ENCODE data around the gene GRPEL1. TPM values are rescaled to one million over a fixed set of nuclear protein-coding genes. Genes with fewer than 3 reads are reported as not detected.

The GRPEL1 gene
- total RNA-seq, 2 donors from 2014 or later: 29.5 to 36.0 TPM

DNA sequence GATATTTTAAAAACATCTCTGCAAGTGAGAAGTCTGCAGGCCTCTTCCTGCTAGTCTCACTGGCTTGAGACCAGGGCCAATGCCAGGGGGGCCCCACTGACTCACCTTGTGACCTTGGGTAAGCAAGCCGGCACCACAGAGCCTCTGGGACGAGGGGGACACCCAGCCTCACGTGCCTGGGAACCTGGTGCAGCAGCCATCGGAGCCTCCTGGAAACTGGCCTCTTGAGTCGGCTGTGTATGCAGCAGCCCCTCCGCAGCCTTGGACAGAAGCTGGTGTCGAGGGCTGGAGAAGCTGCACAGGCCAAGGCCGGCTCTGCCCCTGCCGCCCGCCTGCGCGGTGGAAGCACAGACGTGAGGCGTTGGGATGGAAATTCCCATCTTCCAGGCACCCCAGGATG, 16.0 kb downstream of the GRPEL1 start:
- intact Hi-C loops (cut with DNase I, micrococcal nuclease): no loop called here
- ATAC-seq: no peak
- no peak for DNase-seq

DNA sequence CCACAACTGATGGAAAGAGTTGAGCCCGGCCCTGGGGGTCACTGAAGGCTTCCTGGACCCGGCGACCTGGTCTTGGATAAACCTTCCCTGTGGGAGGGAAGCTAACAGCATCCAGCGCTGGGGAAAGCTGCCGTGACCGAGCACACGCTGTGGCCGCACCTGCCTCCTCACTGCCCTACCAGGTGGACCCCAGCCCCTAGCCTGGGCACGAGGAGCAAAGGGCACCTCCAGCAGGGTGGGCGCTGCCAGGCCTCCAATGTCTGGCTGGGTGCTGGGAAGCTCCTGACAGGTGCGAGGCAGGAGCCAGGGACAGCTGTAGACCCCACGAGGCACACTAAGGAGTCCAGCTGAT, 16.7 kb downstream of the GRPEL1 start:
- intact Hi-C loops (cut with DNase I, micrococcal nuclease): no loop called here
- no peak for DNase-seq
- no peak for ATAC-seq

DNA sequence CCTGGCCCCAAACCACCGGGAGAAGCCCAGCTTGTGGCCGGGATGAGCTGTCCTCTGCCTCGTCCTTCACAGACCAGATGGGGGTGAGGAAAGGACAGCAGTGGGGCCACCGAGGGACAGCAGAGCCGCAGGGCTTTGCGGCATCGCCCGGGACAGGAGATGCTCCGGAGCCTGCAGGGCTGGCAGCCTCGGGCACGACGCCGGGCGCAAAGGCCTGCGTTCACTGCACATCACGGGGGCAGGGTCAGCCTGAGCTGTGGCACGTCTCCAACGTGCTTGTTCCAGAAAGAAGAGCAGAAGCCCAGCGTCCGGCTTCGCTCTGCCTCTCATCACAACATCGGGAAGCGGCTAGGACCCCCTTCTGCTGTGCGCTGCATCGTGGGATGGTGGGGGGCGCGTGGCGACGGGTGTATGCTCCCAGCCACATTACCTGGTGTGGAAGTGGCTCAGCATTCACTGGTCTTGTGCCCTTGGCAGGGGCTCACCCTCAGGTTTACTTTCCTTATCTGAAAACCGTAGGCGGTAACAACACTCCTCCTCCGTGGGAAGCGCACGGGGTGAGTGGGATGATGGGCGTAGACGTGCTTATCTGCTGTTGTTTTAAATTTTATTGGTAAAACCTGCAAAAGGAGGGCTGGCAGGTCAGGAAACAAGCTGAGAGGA, 17.3 kb downstream of the GRPEL1 start:
- intact Hi-C loops (cut with DNase I, micrococcal nuclease): no loop called here
- DNase-seq (no peak), ATAC-seq (no peak)

DNA sequence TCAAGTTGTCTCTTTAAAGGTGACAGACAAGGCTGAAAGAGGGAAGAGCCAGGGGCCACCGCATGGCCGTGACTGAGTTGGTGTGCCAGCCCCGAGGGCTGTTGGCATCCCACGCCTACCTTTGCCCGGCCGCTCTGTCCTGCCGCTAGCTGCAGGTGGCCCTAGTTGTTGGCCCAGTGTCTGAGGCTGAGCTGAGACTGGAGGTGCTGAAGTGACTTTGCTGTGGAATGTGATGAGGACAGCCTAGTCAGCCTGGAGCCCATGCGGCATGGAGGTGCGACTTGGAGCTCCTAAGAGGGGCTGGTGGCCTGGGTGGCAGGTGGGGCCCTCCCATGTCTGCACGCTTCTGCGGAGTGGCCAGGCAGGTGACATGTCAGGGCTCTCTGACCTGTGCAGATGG, 18.1 kb downstream of the GRPEL1 start:
- intact Hi-C loops (cut with DNase I, micrococcal nuclease): no loop called here
- no peak for DNase-seq
- ATAC-seq: no peak

DNA sequence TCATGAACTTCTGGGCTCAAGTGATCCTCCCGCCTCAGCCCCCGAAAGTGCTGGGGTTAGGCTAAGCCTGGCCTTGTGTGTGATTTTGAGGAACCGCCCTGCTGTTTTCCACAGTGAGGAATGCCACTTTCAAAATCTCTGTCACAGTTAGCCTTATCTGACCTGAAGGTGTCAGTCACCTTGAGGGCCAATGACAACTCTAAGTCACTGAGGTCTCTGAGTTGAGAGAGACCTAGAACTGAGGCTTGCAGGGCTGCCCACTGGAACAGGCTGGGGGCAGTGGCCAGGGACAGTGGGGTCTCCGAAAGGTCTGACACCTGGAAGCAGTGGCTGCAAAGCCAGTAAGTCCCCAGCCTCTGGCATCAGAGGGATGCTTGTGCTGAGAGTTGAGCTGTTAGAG, 18.6 kb downstream of the GRPEL1 start:
- intact Hi-C loops (cut with DNase I, micrococcal nuclease): no loop called here
- ATAC-seq: no peak
- DNase-seq: no peak

DNA sequence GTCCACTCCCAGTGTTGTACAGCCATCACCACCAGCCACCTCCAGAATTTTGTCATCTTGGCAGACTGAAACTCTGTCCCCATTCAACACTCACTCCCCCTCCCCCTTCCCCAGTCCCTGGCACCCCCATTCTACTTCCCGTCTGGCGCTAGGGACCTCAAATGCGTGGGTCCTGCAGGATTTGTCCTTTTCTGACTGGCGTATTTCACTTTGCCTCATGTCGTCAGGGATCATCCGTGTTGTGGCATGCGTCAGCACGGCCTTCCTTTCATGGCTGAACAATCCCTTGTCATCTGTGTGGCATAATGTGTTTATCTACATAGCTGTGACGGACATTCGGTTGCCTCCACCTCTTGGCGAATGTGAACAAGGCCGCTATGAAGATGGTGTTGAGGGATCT, 19.2 kb downstream of the GRPEL1 start:
- intact Hi-C loops (cut with DNase I, micrococcal nuclease): no loop called here
- no peak for DNase-seq
- ATAC-seq: no peak

DNA sequence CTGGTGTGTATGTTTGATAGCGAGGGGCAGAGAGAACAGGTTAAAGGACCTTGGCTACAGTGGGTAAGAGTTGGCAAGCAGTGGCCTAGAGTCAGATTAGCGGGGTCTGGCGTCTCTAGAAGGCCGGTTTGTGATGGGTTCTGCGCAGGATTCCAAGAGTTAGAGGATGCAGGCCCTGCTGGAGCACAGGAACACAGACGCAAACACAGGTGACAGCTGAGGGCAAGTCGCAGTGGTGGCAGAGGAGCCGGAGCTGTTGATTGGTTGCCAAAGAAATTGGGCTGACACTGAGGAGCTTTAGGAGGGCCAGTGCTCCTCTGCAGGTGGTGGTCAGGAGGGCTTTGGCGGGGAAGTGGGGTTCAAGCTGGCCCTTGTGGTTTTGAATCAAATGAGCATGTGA, 20.9 kb downstream of the GRPEL1 start:
- intact Hi-C loops (cut with DNase I, micrococcal nuclease): no loop called here
- DNase-seq (no peak), ATAC-seq (no peak)

DNA sequence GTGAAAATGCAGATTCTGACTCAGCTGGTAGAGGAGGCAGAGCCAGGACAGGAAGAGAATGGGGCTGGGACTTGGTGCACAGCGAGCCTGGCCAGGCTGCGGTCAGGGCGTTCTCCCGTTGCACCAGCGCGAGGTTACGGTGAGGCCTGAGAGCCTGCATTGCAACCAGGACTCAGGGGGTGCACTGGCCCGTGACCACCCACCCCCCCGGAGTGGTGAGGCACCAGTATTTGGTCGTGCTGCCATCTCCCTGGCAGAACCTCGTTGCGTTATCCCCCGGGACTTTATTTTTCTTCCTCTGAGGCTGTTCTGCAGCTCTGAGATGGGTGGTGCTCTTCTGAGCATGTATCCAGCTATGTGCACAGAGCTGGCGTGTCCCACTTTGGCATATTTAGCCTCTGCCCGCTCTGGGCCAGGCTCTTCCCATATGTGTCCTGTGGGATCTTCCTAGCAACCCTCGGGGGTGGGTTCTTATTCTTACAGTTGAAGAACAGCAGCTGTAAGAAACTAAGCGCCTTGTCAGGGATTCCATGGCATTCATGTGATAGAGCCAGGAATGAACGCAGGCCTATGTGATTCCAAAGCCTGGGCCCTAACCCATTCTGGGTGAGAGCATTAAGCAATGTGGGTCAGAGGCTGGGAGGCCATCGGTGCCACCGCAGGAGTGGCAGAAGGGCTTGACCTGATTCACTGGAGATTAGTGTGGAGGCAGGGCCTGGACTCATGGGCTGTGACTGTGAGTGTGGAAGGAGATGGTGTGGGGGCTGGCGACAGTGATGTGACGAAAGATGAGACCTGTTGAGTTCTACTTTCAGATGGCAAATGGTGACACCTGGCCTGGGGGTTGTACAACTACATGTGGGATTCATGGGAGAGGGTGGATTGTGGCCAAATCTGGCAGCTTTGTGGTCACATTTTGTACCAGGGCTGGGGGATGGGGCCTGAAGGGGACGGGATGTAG, 21.6 kb downstream of the GRPEL1 start:
- intact Hi-C loops (cut with DNase I, micrococcal nuclease): no loop called here
- DNase-seq (no peak), ATAC-seq (no peak)

DNA sequence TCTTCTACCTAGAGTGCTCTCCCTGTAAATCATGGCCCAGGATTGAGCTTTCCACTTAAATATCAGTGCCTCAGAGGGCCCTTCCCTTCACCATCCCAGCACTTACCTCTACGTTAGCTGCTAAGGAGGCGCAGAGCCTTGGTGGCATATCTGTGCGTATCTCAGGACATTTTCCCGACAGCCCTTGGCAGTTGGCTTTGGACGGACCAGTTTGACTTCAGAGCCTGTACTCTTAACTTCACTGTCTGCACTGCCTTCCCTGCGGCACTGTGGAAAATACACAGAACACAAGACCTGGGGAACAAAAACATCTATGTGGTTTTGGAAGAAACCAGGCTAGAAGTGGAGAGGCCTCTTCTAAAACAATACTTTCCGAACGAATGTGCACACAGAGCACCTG, 22.3 kb downstream of the GRPEL1 start:
- ATAC-seq: no peak
- no peak for DNase-seq
- intact Hi-C loops (cut with DNase I, micrococcal nuclease): no loop called here

DNA sequence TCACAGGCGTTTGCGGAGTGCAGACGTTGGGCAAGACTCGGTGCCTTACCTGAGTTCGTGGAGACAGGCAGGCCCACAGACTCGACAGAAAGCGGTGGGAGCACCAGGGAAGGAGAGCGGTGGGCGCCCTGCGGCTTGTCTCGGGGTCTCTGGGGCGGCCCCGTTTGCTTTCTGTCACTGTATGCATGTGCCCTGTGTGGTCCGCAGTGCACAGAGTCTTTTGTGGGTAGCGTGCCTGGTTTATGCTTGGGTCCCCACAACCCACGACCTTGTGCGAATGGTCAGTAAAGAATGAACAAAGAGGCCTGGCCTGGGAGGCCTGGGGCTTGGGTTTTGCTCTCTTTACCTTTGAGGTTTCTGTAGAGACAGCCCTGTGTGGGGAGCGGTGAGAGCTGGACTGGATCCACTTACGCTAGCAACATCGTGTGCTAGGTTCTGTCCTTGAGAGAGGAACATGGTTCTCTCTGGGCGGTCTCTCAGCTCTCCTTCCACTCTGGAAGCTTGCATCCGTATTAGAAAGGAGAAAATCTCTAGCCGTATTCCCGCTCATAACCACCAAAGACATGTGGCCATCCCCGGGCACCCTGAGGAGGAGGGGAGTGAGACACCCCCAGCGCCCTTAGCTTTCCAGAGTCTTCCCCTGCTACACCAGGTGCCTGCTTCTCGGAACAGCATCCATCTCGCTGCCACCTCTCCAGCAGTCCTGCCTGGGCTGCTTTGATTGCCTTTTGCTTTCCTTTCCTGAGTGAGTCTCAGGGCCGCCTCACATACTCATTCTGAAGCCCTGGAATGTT, 23.5 kb downstream of the GRPEL1 start:
- DNase-seq (no peak), ATAC-seq (no peak)
- intact Hi-C loops (cut with DNase I, micrococcal nuclease): no loop called here

DNA sequence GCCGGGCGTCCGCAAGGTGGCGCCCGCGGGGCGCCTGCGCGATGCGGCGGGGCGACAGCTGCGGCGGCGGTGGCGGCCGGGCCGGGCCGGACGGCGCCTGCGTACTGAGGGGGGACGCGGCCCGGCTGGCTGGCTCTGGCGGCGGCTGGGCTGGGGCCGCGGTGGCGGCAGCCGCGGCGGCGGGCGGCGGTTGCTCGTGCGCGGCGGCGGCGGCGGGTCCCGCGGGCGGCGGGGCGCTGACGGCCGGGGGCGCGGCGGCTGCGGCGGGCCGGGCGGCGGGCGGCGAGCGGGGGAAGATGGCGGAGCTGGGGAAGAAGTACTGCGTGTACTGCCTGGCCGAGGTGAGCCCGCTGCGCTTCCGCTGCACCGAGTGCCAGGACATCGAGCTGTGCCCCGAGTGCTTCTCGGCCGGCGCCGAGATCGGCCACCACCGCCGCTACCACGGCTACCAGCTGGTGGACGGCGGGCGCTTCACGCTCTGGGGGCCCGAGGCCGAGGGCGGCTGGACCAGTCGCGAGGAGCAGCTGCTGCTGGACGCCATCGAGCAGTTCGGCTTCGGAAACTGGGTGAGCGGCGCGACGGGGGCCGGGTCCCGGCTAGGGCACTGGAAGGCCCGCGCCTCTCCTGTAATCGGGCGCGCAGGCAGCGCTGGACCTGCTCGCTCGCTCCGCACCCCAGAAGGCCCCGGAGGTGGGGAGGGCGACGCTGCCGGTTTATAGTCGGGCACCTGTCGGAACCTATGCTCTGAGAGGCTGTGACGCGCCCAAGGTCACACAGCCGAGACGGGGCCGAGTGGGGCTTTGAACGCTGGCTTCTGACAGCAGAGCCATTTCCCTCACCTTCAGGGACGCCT, 24.4 kb downstream of the GRPEL1 start, which contains the start of gene TADA2B:
Gene TADA2B (plus strand): TSS at position 89 of the 853 bp plus-strand sequence. CDS start 208 bp downstream, at position 297.
- peak; percentile 53 for ATAC-seq
- peak; percentile 45 to 75 for DNase-seq
- intact Hi-C loops (cut with DNase I, micrococcal nuclease): no loop called here

DNA sequence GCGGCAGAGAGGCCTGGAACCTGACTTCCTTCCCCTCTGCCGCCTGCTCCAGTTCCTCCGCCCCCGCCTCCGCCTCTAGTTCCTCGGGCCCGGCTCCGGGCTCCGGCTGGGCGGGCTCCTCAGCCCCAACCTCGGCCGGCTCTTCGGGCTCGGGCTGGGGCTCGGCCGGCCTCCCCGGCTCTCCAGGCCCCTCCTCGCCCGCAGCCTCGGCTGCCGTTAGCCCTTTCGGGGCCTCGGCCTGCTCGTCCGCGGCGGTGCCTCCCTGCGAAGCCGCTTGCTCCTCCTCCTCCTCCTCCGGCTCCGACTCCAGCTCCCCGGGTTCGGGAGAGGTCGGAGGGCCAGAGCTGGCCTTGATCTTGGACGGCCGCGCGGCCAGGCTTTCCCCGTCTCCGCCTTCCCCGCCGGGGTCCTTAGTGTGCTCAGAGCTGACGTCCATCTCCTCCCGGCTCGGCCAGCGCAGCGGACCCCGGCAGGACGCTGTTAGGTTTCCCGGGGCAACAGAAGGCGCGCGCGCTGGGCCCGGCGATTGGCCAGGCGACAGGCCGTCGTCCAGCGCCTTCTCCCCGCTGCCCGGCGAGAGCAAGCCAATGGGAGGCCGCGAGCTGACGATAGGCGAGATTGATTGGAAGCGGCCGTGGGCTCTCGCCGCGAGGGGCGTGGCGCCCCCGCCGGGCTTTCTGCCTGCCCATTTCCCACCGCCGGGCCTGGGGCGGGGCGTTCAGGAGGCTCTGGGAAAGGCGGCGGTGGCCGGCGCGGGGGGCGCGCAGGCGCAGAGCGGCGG, 25.2 kb downstream of the GRPEL1 start:
- intact Hi-C loops (cut with DNase I, micrococcal nuclease): no loop called here

DNA sequence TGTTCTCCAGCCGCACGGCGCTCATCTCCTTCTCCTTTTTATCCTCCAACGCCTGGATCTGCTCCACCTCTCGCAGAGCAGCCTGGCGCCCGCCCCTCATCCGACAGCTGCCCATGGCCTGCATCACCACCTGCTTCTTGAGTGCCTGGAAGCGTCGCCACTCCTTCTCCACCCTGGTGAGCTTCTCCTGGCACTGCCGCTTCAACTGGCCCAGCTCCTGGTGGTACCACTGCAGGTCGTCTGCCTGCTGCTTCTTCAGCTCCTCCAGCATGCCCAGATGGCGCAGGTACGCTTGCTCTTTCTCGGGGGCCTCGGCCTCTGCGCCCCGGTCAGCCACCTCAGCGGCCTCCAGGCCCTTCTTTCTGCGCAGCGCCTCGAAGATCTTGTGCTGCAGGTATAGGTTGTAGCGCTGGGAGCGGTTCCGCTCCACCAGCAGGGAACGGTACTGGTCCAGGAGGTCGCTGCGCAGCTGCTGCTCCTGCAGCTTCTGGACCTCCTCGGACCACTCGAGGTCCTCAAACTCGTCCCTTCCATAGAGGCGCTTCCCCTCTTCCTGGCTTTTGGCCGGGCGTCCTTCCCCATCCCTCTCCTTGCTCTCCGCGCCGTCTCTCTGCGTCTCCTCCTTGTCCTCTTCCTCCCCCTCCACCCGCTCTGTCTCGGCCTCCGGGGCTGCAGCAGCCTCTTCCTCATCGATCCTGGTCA, 25.9 kb downstream of the GRPEL1 start:
- DNase-seq (peak; percentile 40 to 61), ATAC-seq (no peak)
- intact Hi-C loops (cut with DNase I, micrococcal nuclease): no loop called here

More for the DNA sequence above, 25.2 kb downstream of the GRPEL1 start:
- ATAC-seq: peak; percentile 87
- peak; percentile 95 to 96 for DNase-seq

DNA sequence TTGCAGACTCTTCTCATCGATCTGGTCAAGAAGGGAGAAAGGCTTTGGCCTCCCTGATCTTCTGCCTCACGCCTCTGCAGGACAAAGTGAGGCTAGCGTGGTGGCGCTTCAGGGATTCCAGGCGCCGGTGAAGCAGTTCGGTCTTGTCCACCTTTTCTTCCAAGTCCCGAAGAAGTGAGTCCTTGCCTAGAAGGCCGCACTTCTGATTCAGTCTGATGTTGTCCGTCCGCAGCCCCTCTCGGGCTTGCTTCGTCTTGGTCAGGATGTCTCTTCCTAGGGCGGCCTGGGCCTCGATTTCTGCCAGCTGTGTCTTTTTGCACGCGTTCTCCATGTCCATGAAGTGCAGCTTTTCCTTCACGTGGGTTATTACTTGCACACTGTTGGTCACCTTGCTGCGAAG, 26.6 kb downstream of the GRPEL1 start:
- ATAC-seq (no peak), DNase-seq (no peak)
- intact Hi-C loops (cut with DNase I, micrococcal nuclease): no loop called here

DNA sequence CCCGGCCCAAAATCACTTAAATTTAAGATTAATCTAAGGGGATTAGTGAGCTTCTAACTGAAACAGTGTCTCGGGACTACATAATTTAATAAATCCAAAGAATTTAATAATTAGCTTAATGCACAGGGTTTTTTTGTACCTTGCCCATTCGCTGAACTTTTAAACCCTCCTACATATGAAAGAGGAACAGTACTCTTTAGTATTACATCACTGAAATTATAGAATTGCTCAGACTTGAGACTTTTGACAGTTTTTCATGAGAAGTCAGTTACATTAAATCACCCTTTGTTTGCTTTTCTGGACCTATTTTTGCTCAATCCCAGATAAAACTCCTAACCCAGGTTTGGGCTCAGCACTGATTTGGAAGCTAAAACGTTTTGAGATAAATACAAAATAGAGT, 27.1 kb downstream of the GRPEL1 start:
- DNase-seq: no peak
- intact Hi-C loops (cut with DNase I, micrococcal nuclease): no loop called here
- no peak for ATAC-seq

DNA sequence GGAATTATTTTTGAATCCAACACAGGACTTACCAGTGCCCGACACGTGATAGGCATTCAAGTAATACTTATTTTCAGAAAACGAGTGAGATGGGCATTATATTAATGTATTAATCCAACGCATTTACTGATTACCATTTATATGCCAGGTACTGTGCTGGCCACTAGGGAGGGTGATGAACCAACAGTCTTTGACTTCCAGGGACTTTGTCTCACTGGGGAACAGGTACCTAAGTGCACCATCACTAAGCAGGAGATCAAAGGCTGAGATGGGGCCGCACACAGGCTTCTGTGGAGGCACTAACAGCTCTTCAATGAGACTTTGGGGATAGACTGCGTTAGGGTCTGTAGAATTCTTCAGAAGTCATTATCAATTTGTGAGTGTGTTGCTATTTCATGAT, 30.4 kb downstream of the GRPEL1 start:
- intact Hi-C loops (cut with DNase I, micrococcal nuclease): no loop called here
- ATAC-seq: no peak
- no peak for DNase-seq
